K562 (cell line): ENCODE data around the gene AJUBA. TPM values are rescaled to one million over a fixed set of nuclear protein-coding genes. Genes with fewer than 3 reads are reported as not detected.

Experiments used
- E2F6 ChIP-seq, 2 experiments: IDR thresholded peaks; 2 replicates each; pipeline ENCODE4 v1.6.1; 2011; ENCODE audit warnings: borderline replicate concordance in 1 of 2, control low read depth in 1 of 2, low read depth in 1 of 2, low read length in 1 of 2, mild to moderate bottlenecking in 1 of 2, mixed read lengths in 1 of 2, moderate library complexity in 1 of 2; ENCODE audit not compliant: insufficient read depth in 1 of 2, insufficient read length in 1 of 2, poor library complexity in 1 of 2, severe bottlenecking in 1 of 2; ENCODE audit errors: extremely low read depth in 1 of 2
- GATA2 ChIP-seq: sonication (generic); formaldehyde crosslinking; IDR thresholded peaks from 2 replicates; pipeline ENCODE4 v1.4.0; 2020; ENCODE audit warnings: mild to moderate bottlenecking, missing genetic modification reagents
- MAX ChIP-seq: sonication (generic); formaldehyde crosslinking; IDR thresholded peaks from 2 replicates; pipeline ENCODE4 v1.9.0; 2022; ENCODE audit warnings: mild to moderate bottlenecking, missing genetic modification reagents
- MTA2 ChIP-seq: fragments of 450-650 bp; IDR thresholded peaks from 2 replicates; pipeline ENCODE4 v1.6.1; 2016; ENCODE audit warnings: low read depth
- MXD1 ChIP-seq: fragments of 250-450 bp; sonication (Bioruptor Pico); IDR thresholded peaks from 2 replicates; pipeline ENCODE4 v1.8.0; 2021; ENCODE audit warnings: borderline replicate concordance, mild to moderate bottlenecking, moderate library complexity; ENCODE audit not compliant: poor library complexity, severe bottlenecking
- NEUROD1 ChIP-seq: fragments of 150-350 bp; IDR thresholded peaks from 2 replicates; pipeline ENCODE4 v1.6.1; 2014; ENCODE audit warnings: borderline replicate concordance, low read length, low read depth; ENCODE audit not compliant: partially characterized antibody
- PTTG1 ChIP-seq: fragments of 450-650 bp; IDR thresholded peaks from 2 replicates; pipeline ENCODE4 v1.6.1; 2016; ENCODE audit warnings: low read depth, mild to moderate bottlenecking, missing genetic modification characterization, missing compliant biosample characterization
- SPI1 ChIP-seq: IDR thresholded peaks from 2 replicates; pipeline ENCODE4 v1.6.1; 2011; ENCODE audit warnings: low read depth, low read length, control low read depth, borderline replicate concordance
- STAT5A ChIP-seq: IDR thresholded peaks from 2 replicates; pipeline ENCODE4 v1.6.1; 2012; ENCODE audit warnings: low read length, inconsistent platforms, borderline replicate concordance
- TAL1 ChIP-seq: fragments of 450-650 bp; IDR thresholded peaks from 2 replicates; pipeline ENCODE4 v1.6.1; 2016; ENCODE audit warnings: mild to moderate bottlenecking
- TCF7 ChIP-seq: sonication (generic); IDR thresholded peaks from 2 replicates; pipeline ENCODE4 v1.6.1; 2016; ENCODE audit warnings: antibody characterized with exemption, borderline replicate concordance
- ZNF316 ChIP-seq: fragments of 450-650 bp; IDR thresholded peaks from 2 replicates; pipeline ENCODE4 v1.6.1; 2016
- polyA plus RNA-seq, 8 experiments: library from polyadenylated mRNA; depleted of rRNA in 4 of 8; stranded (reverse) in 5 of 8; unstranded in 3 of 8; fragments of >200 nt; fragmentation: Nextera tagmentation in 2 of 8; fragmentation: Illumina TruSeq in 1 of 8; extraction: Ambion mirVana in 2 of 8; extraction: Trizol in 1 of 8; gene quantifications; 2 replicates each; pipeline versions ENCODE4 v1.2.1 to v1.2.3, GENCODE V29; 2011 to 2014; ENCODE audit warnings: inconsistent platforms in 1 of 8, missing spikeins in 1 of 8
- total RNA-seq, 7 experiments: library from RNA; depleted of rRNA in 6 of 7; stranded (reverse); fragments of >200 nt in 6 of 7; fragmentation: Illumina TruSeq in 2 of 7; extraction: Trizol in 2 of 7; gene quantifications; 2 replicates each; pipeline versions ENCODE4 v1.2.1 to v1.2.3, GENCODE V29; 2011 to 2021; ENCODE audit warnings: low replicate concordance in 1 of 7
- TF ChIP-seq, protein P1 (sequence below): fragments of 450-650 bp; IDR thresholded peaks from 2 replicates; pipeline ENCODE4 v1.6.1; 2016
- TF ChIP-seq, protein P2 (sequence below): fragments of 250-450 bp; sonication (Bioruptor Pico); IDR thresholded peaks from 2 replicates; pipeline ENCODE4 v1.4.0; 2020; ENCODE audit warnings: mild to moderate bottlenecking, moderate library complexity, borderline replicate concordance
- TF ChIP-seq, protein P3 (sequence below): sonication (generic); formaldehyde crosslinking; IDR thresholded peaks from 2 replicates; pipeline ENCODE4 v1.8.1; 2022; ENCODE audit warnings: missing genetic modification reagents
- TF ChIP-seq, protein P4 (sequence below): sonication (generic); formaldehyde crosslinking; IDR thresholded peaks from 2 replicates; pipeline ENCODE4 v1.5.0; 2020; ENCODE audit warnings: missing genetic modification reagents
- TF ChIP-seq, protein P5 (sequence below), 2 experiments: fragments of 450-650 bp in 1 of 2; sonication (generic) in 1 of 2; formaldehyde crosslinking; conservative IDR thresholded peaks; 2 replicates each; pipeline versions ENCODE4 v1.4.0 to v1.8.1; 2020 to 2022; ENCODE audit warnings: mild to moderate bottlenecking in 1 of 2, missing genetic modification reagents in 1 of 2

The AJUBA gene
- total and polyA plus RNA-seq, 9 of the 15 experiments (the other 6 are each of a cell fraction or from before 2014, with no cell fraction given): 0.73 to 4.7 (median 2.8) TPM

DNA sequence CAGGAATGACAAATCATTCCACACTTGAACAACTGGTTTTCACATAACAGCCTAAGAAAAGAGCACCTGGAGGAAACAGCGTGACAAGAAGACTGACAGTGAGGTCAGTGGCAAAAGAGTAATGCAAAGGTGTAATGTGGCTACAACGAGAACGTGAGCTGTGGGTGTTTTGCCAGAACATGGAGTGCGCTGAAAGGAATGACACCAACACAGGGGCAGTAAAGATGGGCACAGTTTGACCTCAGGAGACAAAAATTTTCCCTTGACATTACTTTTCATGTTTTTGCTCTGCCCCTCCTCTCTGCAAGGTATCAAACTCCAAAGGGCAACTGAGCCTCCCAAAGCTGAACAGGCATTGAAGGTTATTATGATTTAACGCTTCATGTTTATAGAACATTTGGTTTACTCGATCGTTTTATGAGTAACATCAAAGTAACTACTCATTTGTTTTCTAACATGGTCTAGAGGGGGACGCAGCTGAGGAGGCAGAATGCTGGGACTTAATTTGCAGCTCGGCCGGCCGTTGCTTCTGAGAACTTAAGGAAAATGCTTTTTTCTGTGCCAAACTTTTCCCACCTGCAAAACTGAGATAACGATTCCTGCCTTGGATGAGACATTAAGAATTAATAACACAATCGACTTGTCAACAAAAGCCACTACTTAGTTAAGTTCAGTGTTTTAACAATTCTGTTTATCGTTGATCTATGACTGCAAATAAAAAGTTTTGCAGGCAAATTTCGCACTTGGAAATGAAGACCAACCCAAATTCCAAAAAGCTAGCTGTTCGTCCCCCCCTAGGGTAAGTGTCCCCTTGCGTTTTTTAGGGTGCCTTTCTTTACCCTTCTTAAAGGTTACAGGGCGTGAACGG is 26.4 kb downstream of the AJUBA start (continued):
- TF ChIP-seq MAX (CRISPR knock-in tag): no peak
- peak; percentile 22; the same call in 1 of the 2 replicates for TF ChIP-seq TAL1
- TF ChIP-seq, protein P1, sequence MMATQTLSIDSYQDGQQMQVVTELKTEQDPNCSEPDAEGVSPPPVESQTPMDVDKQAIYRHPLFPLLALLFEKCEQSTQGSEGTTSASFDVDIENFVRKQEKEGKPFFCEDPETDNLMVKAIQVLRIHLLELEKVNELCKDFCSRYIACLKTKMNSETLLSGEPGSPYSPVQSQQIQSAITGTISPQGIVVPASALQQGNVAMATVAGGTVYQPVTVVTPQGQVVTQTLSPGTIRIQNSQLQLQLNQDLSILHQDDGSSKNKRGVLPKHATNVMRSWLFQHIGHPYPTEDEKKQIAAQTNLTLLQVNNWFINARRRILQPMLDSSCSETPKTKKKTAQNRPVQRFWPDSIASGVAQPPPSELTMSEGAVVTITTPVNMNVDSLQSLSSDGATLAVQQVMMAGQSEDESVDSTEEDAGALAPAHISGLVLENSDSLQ: peak; percentile 62
- TF ChIP-seq ZNF316: no peak
- peak; percentile 15 for TF ChIP-seq NEUROD1
- TF ChIP-seq MXD1: no peak
- TF ChIP-seq PTTG1 (tag): no peak
- TF ChIP-seq GATA2 (CRISPR knock-in tag): no peak
- TF ChIP-seq STAT5A: peak; percentile 18; the same call in 1 of the 2 replicates
- no peak for TF ChIP-seq TCF7
- TF ChIP-seq, protein P2, sequence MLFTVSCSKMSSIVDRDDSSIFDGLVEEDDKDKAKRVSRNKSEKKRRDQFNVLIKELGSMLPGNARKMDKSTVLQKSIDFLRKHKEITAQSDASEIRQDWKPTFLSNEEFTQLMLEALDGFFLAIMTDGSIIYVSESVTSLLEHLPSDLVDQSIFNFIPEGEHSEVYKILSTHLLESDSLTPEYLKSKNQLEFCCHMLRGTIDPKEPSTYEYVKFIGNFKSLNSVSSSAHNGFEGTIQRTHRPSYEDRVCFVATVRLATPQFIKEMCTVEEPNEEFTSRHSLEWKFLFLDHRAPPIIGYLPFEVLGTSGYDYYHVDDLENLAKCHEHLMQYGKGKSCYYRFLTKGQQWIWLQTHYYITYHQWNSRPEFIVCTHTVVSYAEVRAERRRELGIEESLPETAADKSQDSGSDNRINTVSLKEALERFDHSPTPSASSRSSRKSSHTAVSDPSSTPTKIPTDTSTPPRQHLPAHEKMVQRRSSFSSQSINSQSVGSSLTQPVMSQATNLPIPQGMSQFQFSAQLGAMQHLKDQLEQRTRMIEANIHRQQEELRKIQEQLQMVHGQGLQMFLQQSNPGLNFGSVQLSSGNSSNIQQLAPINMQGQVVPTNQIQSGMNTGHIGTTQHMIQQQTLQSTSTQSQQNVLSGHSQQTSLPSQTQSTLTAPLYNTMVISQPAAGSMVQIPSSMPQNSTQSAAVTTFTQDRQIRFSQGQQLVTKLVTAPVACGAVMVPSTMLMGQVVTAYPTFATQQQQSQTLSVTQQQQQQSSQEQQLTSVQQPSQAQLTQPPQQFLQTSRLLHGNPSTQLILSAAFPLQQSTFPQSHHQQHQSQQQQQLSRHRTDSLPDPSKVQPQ (CRISPR knock-in tag): no peak
- TF ChIP-seq, protein P3, sequence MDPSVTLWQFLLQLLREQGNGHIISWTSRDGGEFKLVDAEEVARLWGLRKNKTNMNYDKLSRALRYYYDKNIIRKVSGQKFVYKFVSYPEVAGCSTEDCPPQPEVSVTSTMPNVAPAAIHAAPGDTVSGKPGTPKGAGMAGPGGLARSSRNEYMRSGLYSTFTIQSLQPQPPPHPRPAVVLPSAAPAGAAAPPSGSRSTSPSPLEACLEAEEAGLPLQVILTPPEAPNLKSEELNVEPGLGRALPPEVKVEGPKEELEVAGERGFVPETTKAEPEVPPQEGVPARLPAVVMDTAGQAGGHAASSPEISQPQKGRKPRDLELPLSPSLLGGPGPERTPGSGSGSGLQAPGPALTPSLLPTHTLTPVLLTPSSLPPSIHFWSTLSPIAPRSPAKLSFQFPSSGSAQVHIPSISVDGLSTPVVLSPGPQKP (CRISPR knock-in tag): no peak
- TF ChIP-seq, protein P4, sequence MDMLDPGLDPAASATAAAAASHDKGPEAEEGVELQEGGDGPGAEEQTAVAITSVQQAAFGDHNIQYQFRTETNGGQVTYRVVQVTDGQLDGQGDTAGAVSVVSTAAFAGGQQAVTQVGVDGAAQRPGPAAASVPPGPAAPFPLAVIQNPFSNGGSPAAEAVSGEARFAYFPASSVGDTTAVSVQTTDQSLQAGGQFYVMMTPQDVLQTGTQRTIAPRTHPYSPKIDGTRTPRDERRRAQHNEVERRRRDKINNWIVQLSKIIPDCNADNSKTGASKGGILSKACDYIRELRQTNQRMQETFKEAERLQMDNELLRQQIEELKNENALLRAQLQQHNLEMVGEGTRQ (CRISPR knock-in tag): no peak
- TF ChIP-seq MTA2: no peak
- TF ChIP-seq, protein P5, sequence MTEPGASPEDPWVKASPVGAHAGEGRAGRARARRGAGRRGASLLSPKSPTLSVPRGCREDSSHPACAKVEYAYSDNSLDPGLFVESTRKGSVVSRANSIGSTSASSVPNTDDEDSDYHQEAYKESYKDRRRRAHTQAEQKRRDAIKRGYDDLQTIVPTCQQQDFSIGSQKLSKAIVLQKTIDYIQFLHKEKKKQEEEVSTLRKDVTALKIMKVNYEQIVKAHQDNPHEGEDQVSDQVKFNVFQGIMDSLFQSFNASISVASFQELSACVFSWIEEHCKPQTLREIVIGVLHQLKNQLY (CRISPR knock-in tag; conservative IDR thresholded peaks at IDR 0.05): no peak
- TF ChIP-seq SPI1: no peak
- TF ChIP-seq E2F6 (IDR thresholded peaks at IDR 0.05; ENCODE audit: borderline replicate concordance in 1 of 2, extremely low read depth in 1 of 2, insufficient read depth in 1 of 2, insufficient read length in 1 of 2, low read depth in 1 of 2, low read length in 1 of 2, poor library complexity in 1 of 2, severe bottlenecking in 1 of 2): no peak
